ENCODE measurements around the gene CHGA.

DNA sequence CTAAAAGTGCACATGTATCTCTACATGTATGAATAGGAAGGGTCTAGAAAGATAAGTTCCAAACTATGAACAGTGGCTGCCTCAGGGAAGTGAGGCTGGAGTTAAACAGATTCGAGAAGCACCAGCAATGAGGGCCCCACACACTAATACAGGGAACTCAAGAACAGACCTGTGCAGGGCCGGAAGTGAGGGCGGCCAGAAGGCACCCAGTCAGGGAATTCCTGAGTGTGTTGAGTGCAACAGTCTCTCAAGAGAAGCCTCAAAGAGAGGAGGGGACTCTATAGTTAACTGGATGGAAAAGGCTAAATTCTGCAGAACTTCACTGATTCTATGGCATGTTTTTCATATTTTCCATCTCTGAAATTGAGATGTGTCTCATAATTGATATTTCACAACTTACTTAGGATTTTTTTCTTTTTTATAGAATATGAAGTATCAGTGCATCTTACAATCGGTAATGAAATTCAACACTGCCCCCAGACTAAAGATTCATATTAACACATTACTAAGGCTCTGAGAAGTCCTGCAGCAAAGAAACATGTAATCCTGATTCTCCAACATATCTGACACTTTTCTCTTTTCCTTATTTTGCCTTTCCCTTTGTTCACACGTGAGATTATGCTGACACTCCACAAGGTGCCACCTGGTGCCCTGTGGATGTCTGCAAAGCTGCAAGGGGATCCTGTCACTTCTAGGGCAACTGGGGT, 61.3 kb downstream of the CHGA start:
- TF ChIP-seq, protein P1, sequence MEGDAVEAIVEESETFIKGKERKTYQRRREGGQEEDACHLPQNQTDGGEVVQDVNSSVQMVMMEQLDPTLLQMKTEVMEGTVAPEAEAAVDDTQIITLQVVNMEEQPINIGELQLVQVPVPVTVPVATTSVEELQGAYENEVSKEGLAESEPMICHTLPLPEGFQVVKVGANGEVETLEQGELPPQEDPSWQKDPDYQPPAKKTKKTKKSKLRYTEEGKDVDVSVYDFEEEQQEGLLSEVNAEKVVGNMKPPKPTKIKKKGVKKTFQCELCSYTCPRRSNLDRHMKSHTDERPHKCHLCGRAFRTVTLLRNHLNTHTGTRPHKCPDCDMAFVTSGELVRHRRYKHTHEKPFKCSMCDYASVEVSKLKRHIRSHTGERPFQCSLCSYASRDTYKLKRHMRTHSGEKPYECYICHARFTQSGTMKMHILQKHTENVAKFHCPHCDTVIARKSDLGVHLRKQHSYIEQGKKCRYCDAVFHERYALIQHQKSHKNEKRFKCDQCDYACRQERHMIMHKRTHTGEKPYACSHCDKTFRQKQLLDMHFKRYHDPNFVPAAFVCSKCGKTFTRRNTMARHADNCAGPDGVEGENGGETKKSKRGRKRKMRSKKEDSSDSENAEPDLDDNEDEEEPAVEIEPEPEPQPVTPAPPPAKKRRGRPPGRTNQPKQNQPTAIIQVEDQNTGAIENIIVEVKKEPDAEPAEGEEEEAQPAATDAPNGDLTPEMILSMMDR (IDR thresholded peaks at IDR 0.05): no peak
- no peak for TF ChIP-seq POLR2AphosphoS5 (IDR thresholded peaks at IDR 0.05)

Data from breast epithelium (tissue), 3 donors.